Mucosa of rectum (tissue), 2 donors: ENCODE data around the gene ULK4.

Experiments
- H3K27ac ChIP-seq, 2 donors: one replicate each; pipeline ENCODE4 v1.7.0; 2013; ENCODE audit warnings: inconsistent platforms in 2 of 2, low read depth in 2 of 2, low read length in 2 of 2
- H3K27me3 ChIP-seq, 2 donors: one replicate each; pipeline ENCODE4 v1.7.0; 2013; ENCODE audit warnings: low read length in 2 of 2; ENCODE audit not compliant: control insufficient read depth in 2 of 2, insufficient read depth in 2 of 2
- H3K36me3 ChIP-seq, 2 donors: one replicate each; pipeline ENCODE4 v1.7.0; 2013; ENCODE audit warnings: low read length in 2 of 2; ENCODE audit not compliant: control insufficient read depth in 2 of 2, insufficient read depth in 2 of 2
- H3K4me1 ChIP-seq, 2 donors: one replicate each; pipeline ENCODE4 v1.7.0; 2013; ENCODE audit warnings: low read length in 2 of 2, mild to moderate bottlenecking in 1 of 2; ENCODE audit not compliant: control insufficient read depth in 2 of 2, insufficient read depth in 2 of 2
- H3K4me3 ChIP-seq, 2 donors: one replicate each; pipeline ENCODE4 v1.7.0; 2013; ENCODE audit warnings: low read length in 2 of 2
- H3K9ac ChIP-seq, 2 donors: one replicate each; pipeline ENCODE4 v1.7.0; 2013; ENCODE audit warnings: low read length in 2 of 2, low read depth in 1 of 2, mild to moderate bottlenecking in 1 of 2
- H3K9me3 ChIP-seq, 2 donors: one replicate each; pipeline ENCODE4 v1.7.0; 2013; ENCODE audit warnings: low read length in 2 of 2; ENCODE audit not compliant: control insufficient read depth in 2 of 2
- donor health status: healthy.
- donor health status: Normal muscosa, but diverticular disease.

ULK4 gene

DNA sequence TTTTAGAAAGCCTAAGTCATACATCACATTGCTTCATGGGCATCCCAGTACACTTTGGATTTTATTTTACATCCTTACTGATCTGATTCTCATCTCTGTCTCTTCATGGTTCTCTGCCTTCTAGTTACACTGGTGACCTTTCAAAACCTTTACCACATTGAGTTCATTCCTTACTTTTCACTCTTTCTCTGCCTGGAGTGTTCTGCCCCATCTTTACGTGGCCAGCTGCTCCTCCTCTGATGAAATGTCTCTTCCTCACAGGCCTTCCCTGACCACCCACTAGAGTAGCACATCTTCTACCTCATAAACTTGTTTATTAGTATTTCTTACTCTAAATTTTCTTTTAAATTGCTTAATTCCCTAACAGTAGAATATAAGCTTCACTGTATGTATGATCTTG lies 744.9 kb downstream of the ULK4 start:
- Histone ChIP-seq H3K4me3 (no peak overlapping the region), H3K9me3 (no peaks in the 10 kb centered on the region), H3K4me1 (peaks cover 14 to 16% of the 10 kb centered on the region in 2 donors), H3K36me3 (no peaks in the 10 kb centered on the region), H3K9ac (no peak overlapping the region), H3K27ac (no peak overlapping the region), H3K27me3 (no peaks in the 10 kb centered on the region)

GRCh38 chr3:41216422-41216821 lies 745.5 kb downstream of the ULK4 start:
- no peak overlapping the region for H3K4me3 ChIP-seq
- no peaks in the 10 kb centered on the region for H3K9me3 ChIP-seq
- no peak overlapping the region for H3K27ac ChIP-seq
- peaks cover 12% of the 10 kb centered on the region in 2 donors for H3K4me1 ChIP-seq
- H3K9ac ChIP-seq = no peak overlapping the region
- no peaks in the 10 kb centered on the region for H3K36me3 ChIP-seq
- no peaks in the 10 kb centered on the region for H3K27me3 ChIP-seq

- Histone ChIP-seq H3K4me1 (peaks cover 3 to 7% of the 10 kb centered on the region in 2 donors), H3K27ac (no peak overlapping the region), H3K27me3 (no peaks in the 10 kb centered on the region), H3K9me3 (no peaks in the 10 kb centered on the region), H3K4me3 (no peak overlapping the region), H3K9ac (no peak overlapping the region), H3K36me3 (no peaks in the 10 kb centered on the region)
Observed at GRCh38 chr3:41213588-41213987, 748.3 kb downstream of the ULK4 start.

GRCh38 chr3:41212088-41212487 lies 749.8 kb downstream of the ULK4 start:
- H3K4me3 ChIP-seq = no peak overlapping the region
- H3K9ac ChIP-seq = no peak overlapping the region
- no peaks in the 10 kb centered on the region for H3K27me3 ChIP-seq
- H3K4me1 ChIP-seq = peaks cover 3 to 12% of the 10 kb centered on the region in 2 donors
- no peaks in the 10 kb centered on the region for H3K36me3 ChIP-seq
- no peak overlapping the region for H3K27ac ChIP-seq
- H3K9me3 ChIP-seq = no peaks in the 10 kb centered on the region

DNA sequence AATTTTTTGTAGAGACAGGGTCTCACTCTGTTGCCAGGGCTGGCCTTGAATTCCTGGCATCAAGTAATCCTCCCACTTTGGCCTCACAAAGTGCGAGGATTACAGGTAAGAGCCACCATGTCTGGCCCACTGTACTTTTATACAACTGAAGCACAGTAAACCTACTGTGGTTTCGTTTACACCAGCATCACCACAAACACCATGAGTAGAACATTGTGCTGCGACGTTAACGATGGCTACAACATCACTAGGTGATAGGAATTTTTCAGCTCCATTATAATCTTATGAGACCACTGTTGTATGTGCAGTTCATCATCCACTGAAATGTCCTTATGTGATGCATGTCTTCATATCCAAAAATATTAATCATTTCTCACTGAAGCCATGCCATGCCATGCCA lies 750.9 kb downstream of the ULK4 start:
- peaks cover 0 to 9% of the 10 kb centered on the region in 2 donors for H3K4me1 ChIP-seq
- H3K9ac ChIP-seq = no peak overlapping the region
- no peak overlapping the region for H3K4me3 ChIP-seq
- H3K27ac ChIP-seq = no peak overlapping the region
- H3K36me3 ChIP-seq = no peaks in the 10 kb centered on the region
- H3K9me3 ChIP-seq = no peaks in the 10 kb centered on the region
- H3K27me3 ChIP-seq = no peaks in the 10 kb centered on the region

DNA sequence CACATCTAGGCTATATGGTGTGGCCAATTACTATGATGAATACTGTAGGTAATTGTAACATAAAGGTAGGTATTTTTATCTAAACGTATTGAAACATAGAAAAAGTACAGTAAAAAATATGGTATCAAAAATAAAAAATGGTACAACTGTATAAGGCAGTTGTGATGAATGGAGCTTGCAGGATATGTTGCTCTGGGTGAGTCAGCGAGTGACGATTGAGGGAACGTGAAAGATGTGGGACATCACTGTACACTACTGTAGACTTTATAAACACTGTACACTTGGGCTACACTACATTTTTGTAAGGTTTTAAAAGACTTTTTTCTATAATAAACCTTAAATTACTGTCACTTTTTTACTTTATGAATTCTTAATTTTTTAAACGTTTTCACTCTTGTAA lies 752.3 kb downstream of the ULK4 start:
- H3K36me3 ChIP-seq = no peaks in the 10 kb centered on the region
- H3K4me3 ChIP-seq = no peak overlapping the region
- H3K9me3 ChIP-seq = no peaks in the 10 kb centered on the region
- peaks cover 0 to 12% of the 10 kb centered on the region in 2 donors for H3K4me1 ChIP-seq
- H3K9ac ChIP-seq = no peak overlapping the region
- no peak overlapping the region for H3K27ac ChIP-seq
- H3K27me3 ChIP-seq = no peaks in the 10 kb centered on the region

DNA sequence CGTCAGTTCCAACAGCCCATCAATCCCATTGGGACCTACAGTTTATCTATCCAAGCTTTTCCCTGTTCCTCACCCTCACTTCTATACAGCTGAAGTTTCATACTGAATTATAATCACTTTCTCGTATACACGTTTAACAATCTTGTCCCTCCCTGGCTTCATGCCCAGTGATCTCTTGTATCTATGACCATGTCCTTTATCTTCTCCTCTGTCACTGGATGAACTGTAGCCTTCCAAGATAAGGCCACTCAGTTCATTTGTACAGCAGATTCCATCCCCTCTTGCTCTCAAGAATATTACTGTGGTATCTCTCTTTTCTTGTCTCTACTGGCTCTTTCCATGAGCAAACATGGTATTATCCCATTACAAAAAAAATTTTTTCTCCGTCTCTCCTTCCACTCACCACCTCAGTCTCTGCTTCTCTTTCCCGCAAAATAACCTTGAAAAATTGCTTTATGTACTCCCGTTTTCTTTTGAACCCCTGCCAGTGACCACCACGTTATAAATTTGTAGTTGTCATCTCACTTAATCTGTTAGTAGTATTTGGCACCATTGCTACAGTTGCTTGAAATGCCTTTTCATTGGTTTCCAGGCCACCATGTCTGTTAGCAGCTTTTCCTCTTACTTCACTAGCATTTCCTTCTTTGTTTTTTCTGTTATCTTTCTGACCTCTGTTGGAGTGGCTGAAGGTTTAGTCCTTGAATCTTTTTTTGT lies 753.2 kb downstream of the ULK4 start:
- H3K4me1 ChIP-seq = peaks cover 5 to 8% of the 10 kb centered on the region in 2 donors
- no peak overlapping the region for H3K27ac ChIP-seq

DNA sequence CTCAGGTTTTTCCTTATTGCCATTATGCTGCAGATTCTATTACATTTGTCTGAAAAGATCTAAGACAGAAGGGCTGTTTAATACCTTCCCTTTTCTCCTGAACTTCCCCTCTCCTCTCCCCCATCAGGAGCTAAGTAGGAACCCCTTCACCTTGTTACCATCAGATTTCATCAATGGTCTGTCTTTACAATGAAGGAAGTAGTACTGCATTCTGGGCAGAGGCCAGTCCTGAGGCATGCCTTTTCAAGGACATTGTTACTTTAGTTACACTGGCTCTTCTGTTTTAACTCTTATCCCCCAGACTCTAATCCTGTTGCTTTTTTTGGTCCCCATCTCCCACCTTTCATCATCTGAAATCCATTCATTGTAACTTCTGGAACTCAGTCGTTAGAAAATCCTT lies 754.5 kb downstream of the ULK4 start:
- Histone ChIP-seq H3K9ac (no peak overlapping the region), H3K4me3 (no peak overlapping the region), H3K36me3 (no peaks in the 10 kb centered on the region), H3K9me3 (no peaks in the 10 kb centered on the region), H3K27me3 (no peaks in the 10 kb centered on the region), H3K27ac (no peak overlapping the region), H3K4me1 (peaks cover 9 to 17% of the 10 kb centered on the region in 2 donors)

More for the DNA sequence above, 753.2 kb downstream of the ULK4 start:
- H3K4me3 ChIP-seq = no peak overlapping the region
- H3K9ac ChIP-seq = no peak overlapping the region
- no peaks in the 10 kb centered on the region for H3K27me3 ChIP-seq
- H3K36me3 ChIP-seq = no peaks in the 10 kb centered on the region
- no peaks in the 10 kb centered on the region for H3K9me3 ChIP-seq

- Histone ChIP-seq H3K4me3 (no peak overlapping the region), H3K36me3 (no peaks in the 10 kb centered on the region), H3K9ac (no peak overlapping the region), H3K4me1 (peaks cover 18 to 31% of the 10 kb centered on the region in 2 donors), H3K27ac (no peak overlapping the region), H3K27me3 (no peaks in the 10 kb centered on the region), H3K9me3 (no peaks in the 10 kb centered on the region)
Observed at GRCh38 chr3:41205591-41205990, 756.3 kb downstream of the ULK4 start.

DNA sequence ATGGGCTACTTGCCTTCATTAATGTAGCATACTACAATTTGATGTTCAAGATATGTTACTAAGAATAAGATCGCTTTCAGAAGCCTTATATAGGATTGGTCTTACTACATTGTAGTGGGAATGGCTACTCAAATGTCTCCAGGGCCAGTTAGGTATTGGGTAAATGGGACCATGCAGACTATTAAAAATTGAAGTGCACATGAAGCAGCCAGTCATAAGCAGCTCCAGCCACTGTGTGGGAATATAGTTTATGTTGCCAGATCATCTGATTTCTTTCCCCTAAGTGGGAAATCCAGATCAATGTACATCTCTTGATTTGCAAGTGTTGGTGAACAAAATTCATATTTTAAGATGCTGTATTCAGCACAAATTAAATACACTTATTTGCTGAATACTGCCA lies 757.5 kb downstream of the ULK4 start:
- no peak overlapping the region for H3K27ac ChIP-seq
- H3K4me3 ChIP-seq = peak overlapping the region in 1 of 2 donors; percentile 13
- H3K4me1 ChIP-seq = peaks cover 18 to 31% of the 10 kb centered on the region in 2 donors
- H3K9me3 ChIP-seq = no peaks in the 10 kb centered on the region
- H3K9ac ChIP-seq = no peak overlapping the region
- no peaks in the 10 kb centered on the region for H3K27me3 ChIP-seq
- no peaks in the 10 kb centered on the region for H3K36me3 ChIP-seq
